GM21381 (cell line): ENCODE results near the gene NCBP1.
A peak's percentile ranks its signal among the peaks of the same experiment; 100 is the strongest.
"Not testable (repeated sequence)": the region's sequence is repeated elsewhere in the genome, so short reads cannot be mapped to it uniquely, and the experiment has no call there.

Experiments used
- ATAC-seq: cut with Tn5 transposase; IDR thresholded peaks from one replicate; pipeline ENCODE4 v1.9.1; 2021; ENCODE audit warnings: mild to moderate bottlenecking, moderate library complexity; ENCODE audit not compliant: unreplicated experiment

The NCBP1 gene

DNA sequence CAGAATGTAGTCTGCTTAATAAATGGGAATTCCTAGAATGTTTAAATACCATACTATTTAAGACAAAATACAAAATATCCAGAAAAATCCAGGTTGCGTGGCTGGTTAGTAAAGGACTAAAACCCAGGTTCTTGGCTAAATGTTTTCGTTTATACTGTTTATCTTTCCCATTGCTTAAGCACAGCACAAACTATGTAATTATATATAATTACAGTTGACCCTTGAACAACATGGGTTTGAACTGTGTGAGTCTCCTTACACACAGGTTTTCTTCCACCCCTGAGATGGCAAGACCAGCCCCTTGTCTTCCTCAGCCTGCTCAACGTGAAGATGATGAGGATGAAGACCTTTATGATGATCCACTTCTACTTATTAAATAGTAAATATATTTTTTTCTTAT lies 38.8 kb downstream of the NCBP1 start:
- ATAC-seq, result no peak

- no peak for ATAC-seq
Measured at GRCh38 chr9:97673922-97674321, 40.3 kb downstream of the NCBP1 start.

DNA sequence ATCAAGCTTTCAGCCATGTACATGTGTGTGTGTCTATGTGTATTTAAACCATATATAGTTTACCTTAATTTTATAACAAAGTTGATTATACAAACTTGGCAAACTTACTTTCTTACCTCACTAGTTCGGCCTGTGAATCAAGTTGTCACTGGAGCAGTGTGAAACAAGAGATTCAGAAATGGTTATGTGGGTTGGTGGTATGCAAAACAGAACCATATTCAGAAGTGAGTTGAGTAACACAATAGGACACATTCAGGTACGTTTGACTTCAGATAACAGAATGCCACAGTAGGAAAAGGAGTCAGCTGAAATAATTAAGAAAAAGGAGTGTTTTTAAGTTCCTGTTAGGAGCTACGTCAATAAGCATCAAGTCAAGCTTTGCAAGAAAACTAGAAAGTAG lies 42.0 kb downstream of the NCBP1 start:
- ATAC-seq, result no peak

DNA sequence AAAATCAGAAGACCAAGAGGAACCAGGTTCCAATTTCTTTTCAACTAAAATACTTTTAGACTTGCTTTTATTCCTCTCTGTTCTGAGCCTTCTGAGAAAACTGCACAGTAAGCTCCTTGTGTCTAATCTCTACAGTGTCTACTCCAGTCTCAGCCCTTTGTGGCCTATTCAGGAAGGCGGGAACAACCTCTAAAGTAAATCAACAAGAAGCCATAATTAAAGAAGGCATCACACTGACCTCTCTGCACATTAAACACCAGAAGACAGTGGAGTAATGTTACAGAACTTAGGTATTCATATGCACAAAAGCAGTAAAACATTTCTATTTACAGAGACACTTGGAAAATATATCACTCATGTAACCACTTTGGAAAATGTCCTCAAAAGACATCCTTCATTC lies 48.6 kb downstream of the NCBP1 start:
- ATAC-seq, result no peak

DNA sequence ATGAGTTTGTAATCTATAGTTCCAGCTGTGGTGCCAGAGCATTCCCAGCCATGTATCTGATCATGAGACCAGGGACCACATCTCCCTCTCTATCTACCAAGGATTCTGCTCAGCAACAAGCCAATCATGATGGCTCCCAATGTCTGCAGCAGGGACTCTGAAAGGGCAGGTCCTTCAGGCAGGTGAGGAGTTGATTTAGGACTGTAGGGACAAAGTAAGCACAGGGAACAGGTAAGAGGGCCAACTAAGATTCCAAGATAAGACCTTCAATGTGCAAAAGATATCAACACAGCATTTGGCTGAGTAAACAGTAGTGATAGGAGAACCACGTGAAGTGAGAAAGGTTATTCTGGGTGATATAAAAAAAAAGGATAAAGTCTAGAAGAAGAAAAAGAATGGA lies 55.0 kb downstream of the NCBP1 start:
- ATAC-seq, result no peak

DNA sequence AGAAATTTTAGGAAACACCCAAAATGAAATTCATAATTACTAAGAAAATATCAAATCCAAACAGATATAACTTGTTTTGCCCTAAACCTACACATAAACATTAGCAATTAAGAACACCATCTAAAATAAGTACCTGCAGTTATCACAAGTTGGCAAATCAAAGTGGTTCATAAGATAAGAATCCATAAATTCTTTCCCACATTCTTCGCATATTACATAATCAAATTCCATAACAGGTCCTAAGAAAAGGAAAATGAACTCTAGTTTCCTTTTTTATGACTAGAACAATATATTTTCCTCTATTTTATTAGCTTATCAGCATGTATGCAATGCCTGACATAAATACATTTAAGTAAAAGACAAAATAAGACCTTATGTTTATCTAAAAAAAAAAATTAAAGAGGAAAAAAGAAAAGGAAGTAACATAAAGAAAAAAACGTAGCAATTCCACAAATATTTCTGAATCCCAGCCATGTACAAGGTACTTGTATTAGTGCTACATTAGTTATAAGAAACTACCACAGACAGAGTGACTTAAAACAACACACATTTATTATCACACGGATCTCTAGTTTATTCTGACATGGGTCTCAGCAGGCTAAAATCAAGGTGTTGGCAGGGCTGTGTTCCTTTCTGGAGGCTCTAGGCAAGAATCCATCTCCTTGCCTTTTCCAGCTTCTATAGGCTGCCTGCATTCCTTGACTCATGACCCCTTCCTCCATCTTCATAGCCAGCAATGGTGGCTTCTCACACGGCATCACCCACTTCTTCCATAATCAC lies 56.0 kb downstream of the NCBP1 start:
- no peak for ATAC-seq

DNA sequence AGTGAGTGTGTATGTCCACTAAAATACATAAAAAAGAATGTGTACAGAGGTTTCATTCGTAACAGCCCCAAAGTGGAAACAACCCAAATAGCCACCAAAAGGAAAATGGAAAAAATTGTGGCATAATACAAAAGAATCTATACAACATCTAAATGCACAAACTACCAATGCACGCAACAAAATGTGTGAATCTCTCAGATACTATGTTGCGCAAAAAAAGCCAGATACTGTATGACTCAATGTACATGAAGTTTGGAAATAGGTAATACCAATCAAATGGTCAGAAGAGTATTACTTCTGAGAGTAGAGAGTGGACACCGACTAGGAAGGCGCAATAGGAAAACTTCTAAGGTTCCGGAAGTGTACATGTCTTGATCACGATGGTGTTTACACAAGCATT lies 61.1 kb downstream of the NCBP1 start:
- no peak for ATAC-seq

DNA sequence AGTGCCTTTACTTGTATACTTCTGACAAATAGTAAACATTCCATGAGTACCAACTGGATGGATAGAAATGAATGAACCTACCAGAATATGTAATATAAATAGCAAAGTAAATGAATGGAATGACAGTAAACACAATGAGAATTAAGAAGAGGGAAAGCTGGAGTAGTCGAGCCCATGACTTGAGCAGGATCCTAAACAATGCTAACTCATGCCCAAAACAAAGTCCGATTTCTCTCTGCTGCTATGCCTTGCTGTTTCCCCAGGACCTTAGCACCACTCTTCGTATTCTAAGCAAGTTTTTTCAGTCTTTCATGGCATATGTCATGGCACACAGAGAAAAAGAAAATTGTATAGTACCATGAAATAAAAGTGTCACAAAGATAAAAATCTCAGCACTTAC lies 61.8 kb downstream of the NCBP1 start:
- no peak for ATAC-seq

- ATAC-seq, result no peak
Measured at GRCh38 chr9:97695995-97696802, 62.6 kb downstream of the NCBP1 start.

- ATAC-seq, result peak; percentile 83
Measured at GRCh38 chr9:97696803-97697601, 63.4 kb downstream of the NCBP1 start, which contains the start of gene XPA. Gene XPA (minus strand): TSS chr9:97697340. CDS start chr9:97697292, 48 bp downstream.

- ATAC-seq, result no peak
Measured at GRCh38 chr9:97697837-97698236, 64.2 kb downstream of the NCBP1 start.

DNA sequence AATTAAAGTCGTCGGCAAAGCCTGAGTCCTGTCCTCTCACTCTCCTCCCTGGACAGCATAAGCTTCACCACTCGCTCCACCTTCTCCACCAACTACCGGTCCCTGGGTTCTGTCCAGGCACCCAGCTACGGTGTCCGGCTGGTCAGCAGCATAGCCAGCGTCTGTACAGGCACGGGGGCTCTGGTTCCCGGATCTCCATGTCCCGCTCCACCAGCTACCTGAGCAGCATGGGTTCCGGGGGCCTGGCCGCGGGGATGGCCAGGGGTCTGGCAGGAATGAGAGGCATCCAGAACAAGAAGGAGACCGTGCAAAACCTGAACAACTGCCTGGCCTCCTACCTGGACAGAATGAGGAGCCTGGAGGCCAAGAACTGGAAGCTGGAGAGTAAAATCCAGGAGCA lies 65.2 kb downstream of the NCBP1 start:
- ATAC-seq, result no peak

- not testable (repeated sequence) for ATAC-seq
Measured at GRCh38 chr9:97699281-97699680, 65.7 kb downstream of the NCBP1 start.

- not testable (repeated sequence) for ATAC-seq
Measured at GRCh38 chr9:97699824-97700223, 66.2 kb downstream of the NCBP1 start.

DNA sequence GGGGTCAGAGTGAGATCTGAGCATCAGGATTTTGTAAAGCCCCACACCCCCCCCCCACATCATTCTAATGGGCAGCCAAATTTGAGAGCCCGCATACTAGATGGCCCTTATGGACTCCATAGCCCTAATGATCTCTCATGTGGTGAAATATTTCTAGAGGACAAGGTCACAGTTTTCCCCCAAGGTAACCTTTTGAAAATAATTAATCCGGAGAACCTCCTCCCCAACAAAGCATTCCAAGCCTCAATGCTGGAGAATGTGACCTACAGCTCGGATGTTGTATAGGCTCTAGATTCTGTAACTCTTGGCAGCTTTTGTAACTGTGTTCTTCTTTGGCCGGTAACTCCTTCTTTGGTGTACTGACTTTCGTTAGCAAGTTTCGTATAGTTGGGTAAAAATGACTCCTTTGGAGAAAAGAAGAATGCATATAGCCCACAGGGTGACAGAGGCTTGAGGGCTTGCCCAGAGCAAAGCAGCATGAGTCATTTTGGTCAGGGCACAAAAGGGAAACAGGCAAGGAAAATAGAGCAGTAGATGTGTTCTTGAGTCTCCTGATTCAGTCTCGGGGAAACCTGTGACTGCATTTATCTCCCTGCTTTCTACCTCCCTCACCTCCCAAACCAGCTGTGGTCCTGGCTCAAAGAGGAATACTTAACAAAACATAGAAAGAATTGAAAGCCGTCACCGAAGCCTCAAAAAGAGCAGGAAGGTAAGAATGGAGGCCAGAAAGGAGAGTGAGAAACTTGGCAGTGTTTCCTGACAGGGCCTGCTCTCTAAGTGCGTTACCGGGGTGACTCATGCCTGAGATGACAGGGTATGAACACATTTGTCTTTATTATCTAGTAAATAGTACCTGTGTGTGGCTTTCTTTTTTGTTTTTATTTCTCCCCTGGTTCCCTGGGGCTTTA lies 70.1 kb downstream of the NCBP1 start:
- ATAC-seq, result no peak

DNA sequence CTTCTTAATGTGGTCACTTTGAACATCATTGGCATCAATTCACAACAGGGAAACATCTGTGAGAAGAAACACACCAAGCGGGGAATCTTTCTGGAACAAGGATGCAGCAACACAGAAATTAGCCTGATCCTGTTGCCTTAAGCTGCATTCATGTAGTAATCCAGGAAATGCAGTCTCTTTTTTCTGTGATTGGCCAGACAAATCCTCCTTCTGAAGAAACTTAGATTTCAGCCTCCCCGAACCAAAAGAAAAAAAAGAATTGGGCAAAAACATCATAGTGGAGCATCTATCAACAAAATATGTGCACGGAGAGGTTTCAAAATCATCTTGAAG lies 70.7 kb downstream of the NCBP1 start:
- no peak for ATAC-seq

DNA sequence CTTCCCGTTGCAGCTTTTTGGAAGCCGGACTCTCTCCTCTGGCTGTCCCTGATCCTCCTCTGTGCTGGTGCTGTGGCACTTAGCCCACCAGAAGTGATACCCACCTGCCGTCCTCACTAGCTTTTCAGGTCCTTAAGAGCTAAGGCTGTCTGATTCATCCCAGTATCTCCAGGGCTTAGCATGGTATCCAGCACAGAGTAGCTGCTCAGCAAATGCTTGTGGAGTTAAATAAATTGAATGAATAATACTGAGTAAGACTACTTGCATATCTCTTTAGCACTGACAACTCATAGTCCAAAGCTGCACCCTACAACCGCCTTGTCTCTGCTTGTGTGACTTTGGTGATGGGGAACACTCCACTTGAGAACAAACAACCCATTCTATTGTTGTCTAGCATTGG lies 71.2 kb downstream of the NCBP1 start:
- no peak for ATAC-seq

GRCh38 chr9:97705354-97705950 lies 71.8 kb downstream of the NCBP1 start:
- ATAC-seq, result no peak

GRCh38 chr9:97706246-97706645 lies 72.6 kb downstream of the NCBP1 start:
- no peak for ATAC-seq
